Stomach smooth muscle (tissue), 2 donors: Measurements from ENCODE around the gene TRAPPC1.

ENCODE experiments used
- H3K27ac ChIP-seq: one replicate; pipeline ENCODE4 v1.7.0; 2013; ENCODE audit warnings: mild to moderate bottlenecking, low read length, inconsistent platforms
- H3K27me3 ChIP-seq, 2 donors: one replicate each; pipeline ENCODE4 v1.7.0; 2013; ENCODE audit warnings: low read length in 2 of 2; ENCODE audit not compliant: insufficient read depth in 2 of 2, control insufficient read depth in 1 of 2
- H3K36me3 ChIP-seq, 2 donors: one replicate each; pipeline ENCODE4 v1.7.0; 2013; ENCODE audit warnings: low read length in 2 of 2; ENCODE audit not compliant: control insufficient read depth in 2 of 2, insufficient read depth in 2 of 2
- H3K4me1 ChIP-seq: one replicate; pipeline ENCODE4 v1.7.0; 2013; ENCODE audit warnings: low read length; ENCODE audit not compliant: control insufficient read depth, insufficient read depth
- H3K4me3 ChIP-seq, 2 donors: one replicate each; pipeline ENCODE4 v1.7.0; 2013; ENCODE audit warnings: low read length in 2 of 2
- H3K9ac ChIP-seq, 2 donors: one replicate each; pipeline ENCODE4 v1.7.0; 2013; ENCODE audit warnings: low read length in 2 of 2, mild to moderate bottlenecking in 1 of 2
- H3K9me3 ChIP-seq, 2 donors: one replicate each; pipeline ENCODE4 v1.7.0; 2013; ENCODE audit warnings: low read length in 2 of 2; ENCODE audit not compliant: control insufficient read depth in 2 of 2
- donor health status: healthy.
- donor health status: Pancreatic carcinoma.

TRAPPC1 gene

GRCh38 chr17:7897773-7898172 lies 34.0 kb downstream of the TRAPPC1 start:
- H3K27ac ChIP-seq: no peak overlapping the region

GRCh38 chr17:7897090-7897489 lies 34.7 kb downstream of the TRAPPC1 start:
- Histone ChIP-seq H3K27ac (no peak overlapping the region), H3K9ac (no peak overlapping the region), H3K36me3 (peaks cover 49 to 67% of the 10 kb centered on the region in 2 donors), H3K4me1 (no peaks in the 10 kb centered on the region), H3K9me3 (no peaks in the 10 kb centered on the region), H3K27me3 (no peaks in the 10 kb centered on the region), H3K4me3 (no peak overlapping the region)

More at GRCh38 chr17:7897773-7898172, 34.0 kb downstream of the TRAPPC1 start:
- Histone ChIP-seq H3K4me3 (no peak overlapping the region), H3K36me3 (peaks cover 52 to 71% of the 10 kb centered on the region in 2 donors), H3K9me3 (no peaks in the 10 kb centered on the region), H3K9ac (no peak overlapping the region), H3K4me1 (no peaks in the 10 kb centered on the region), H3K27me3 (no peaks in the 10 kb centered on the region)

- Histone ChIP-seq H3K36me3 (peaks cover 45 to 62% of the 10 kb centered on the region in 2 donors), H3K9me3 (no peaks in the 10 kb centered on the region), H3K27ac (no peak overlapping the region), H3K4me3 (no peak overlapping the region), H3K9ac (no peak overlapping the region), H3K4me1 (peaks cover 4% of the 10 kb centered on the region), H3K27me3 (no peaks in the 10 kb centered on the region)
These were observed 36.9 kb downstream of the TRAPPC1 start for GRCh38 chr17:7894866-7895265.

GRCh38 chr17:7894226-7894625 lies 37.5 kb downstream of the TRAPPC1 start:
- Histone ChIP-seq H3K4me1 (peaks cover 10% of the 10 kb centered on the region), H3K27ac (no peak overlapping the region), H3K9me3 (no peaks in the 10 kb centered on the region), H3K4me3 (no peak overlapping the region), H3K27me3 (no peaks in the 10 kb centered on the region), H3K9ac (no peak overlapping the region), H3K36me3 (peaks cover 38 to 55% of the 10 kb centered on the region in 2 donors)

GRCh38 chr17:7893187-7893880 lies 38.4 kb downstream of the TRAPPC1 start:
- Histone ChIP-seq H3K27me3 (no peaks in the 10 kb centered on the region), H3K27ac (no peak overlapping the region), H3K36me3 (peaks cover 31 to 47% of the 10 kb centered on the region in 2 donors), H3K9me3 (no peaks in the 10 kb centered on the region), H3K4me3 (no peak overlapping the region), H3K9ac (no peak overlapping the region), H3K4me1 (peaks cover 19% of the 10 kb centered on the region)

GRCh38 chr17:7889166-7889955 lies 42.4 kb downstream of the TRAPPC1 start:
- Histone ChIP-seq H3K27ac (peak overlapping the region; percentile 87), H3K4me1 (peaks cover 48% of the 10 kb centered on the region), H3K9me3 (no peaks in the 10 kb centered on the region), H3K27me3 (no peaks in the 10 kb centered on the region), H3K9ac (peak overlapping the region; percentile 51 to 52), H3K36me3 (peaks cover 18% of the 10 kb centered on the region in 2 donors), H3K4me3 (peak overlapping the region; percentile 13 to 85)

- Histone ChIP-seq H3K9me3 (no peaks in the 10 kb centered on the region), H3K27ac (peak within 1 kb of the TSS; percentile 87), H3K4me3 (peak within 1 kb of the TSS; percentile 47 to 85), H3K4me1 (peaks cover 48% of the 10 kb centered on the region), H3K36me3 (peaks cover 9 to 10% of the 10 kb centered on the region in 2 donors), H3K27me3 (no peaks in the 10 kb centered on the region), H3K9ac (peak within 1 kb of the TSS; percentile 52 to 64)
These were observed 43.4 kb downstream of the TRAPPC1 start, which contains the start of gene CHD3 for GRCh38 chr17:7888184-7888920. TSS of gene CHD3 (plus strand) at chr17:7888789. CDS start at chr17:7889001, 212 bp downstream.

GRCh38 chr17:7887482-7888183 lies 44.1 kb downstream of the TRAPPC1 start:
- peak overlapping the region; percentile 76 to 85 for H3K4me3 ChIP-seq
- H3K27ac ChIP-seq: peak overlapping the region; percentile 87
- peaks cover 9 to 10% of the 10 kb centered on the region in 2 donors for H3K36me3 ChIP-seq
- peak overlapping the region; percentile 52 to 64 for H3K9ac ChIP-seq
- H3K4me1 ChIP-seq: peaks cover 48% of the 10 kb centered on the region
- no peaks in the 10 kb centered on the region for H3K27me3 ChIP-seq
- no peaks in the 10 kb centered on the region for H3K9me3 ChIP-seq

GRCh38 chr17:7887038-7887481 lies 44.7 kb downstream of the TRAPPC1 start:
- Histone ChIP-seq H3K27ac (peak overlapping the region; percentile 87), H3K36me3 (peaks cover 9% of the 10 kb centered on the region in 2 donors), H3K4me1 (peaks cover 48% of the 10 kb centered on the region), H3K9ac (peak overlapping the region; percentile 51 to 64), H3K4me3 (peak overlapping the region; percentile 76 to 85), H3K27me3 (no peaks in the 10 kb centered on the region), H3K9me3 (no peaks in the 10 kb centered on the region)
